Measurements from ENCODE around the gene DKK1. TPM values are rescaled to one million over a fixed set of nuclear protein-coding genes. Genes with fewer than 3 reads are reported as not detected.
"Not testable (repeated sequence)": the region's sequence is repeated elsewhere in the genome, so short reads cannot be mapped to it uniquely, and the experiment has no call there.

The DKK1 gene
- total RNA-seq, 4 donors from 2014 or later: 0.19 to 2.6 (median 0.59) TPM

DNA sequence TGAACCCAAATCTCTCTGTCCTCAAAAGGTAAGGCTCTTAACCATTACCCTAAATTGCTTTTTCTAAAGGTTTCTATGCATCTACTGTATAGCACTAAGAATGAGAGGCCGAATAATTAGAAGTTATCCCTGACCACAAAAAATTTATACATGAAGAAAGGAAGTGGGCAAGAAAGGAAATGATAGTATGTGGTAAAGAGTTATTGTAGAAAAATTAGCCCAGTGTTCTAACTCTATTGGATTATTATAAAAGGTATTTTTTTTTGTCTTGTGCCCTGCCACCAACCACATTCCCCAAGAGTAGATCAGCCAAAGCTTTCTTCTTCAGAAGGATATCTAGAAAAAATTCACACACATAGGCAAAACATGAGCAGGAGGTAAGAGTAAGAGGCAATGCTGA, 45.4 kb downstream of the DKK1 start:
- no peaks in the 10 kb centered on the region for H3K9me3 ChIP-seq
- no peak overlapping the region for H3K4me3 ChIP-seq
- H3K27ac ChIP-seq: no peak overlapping the region
- TF ChIP-seq, protein P1, sequence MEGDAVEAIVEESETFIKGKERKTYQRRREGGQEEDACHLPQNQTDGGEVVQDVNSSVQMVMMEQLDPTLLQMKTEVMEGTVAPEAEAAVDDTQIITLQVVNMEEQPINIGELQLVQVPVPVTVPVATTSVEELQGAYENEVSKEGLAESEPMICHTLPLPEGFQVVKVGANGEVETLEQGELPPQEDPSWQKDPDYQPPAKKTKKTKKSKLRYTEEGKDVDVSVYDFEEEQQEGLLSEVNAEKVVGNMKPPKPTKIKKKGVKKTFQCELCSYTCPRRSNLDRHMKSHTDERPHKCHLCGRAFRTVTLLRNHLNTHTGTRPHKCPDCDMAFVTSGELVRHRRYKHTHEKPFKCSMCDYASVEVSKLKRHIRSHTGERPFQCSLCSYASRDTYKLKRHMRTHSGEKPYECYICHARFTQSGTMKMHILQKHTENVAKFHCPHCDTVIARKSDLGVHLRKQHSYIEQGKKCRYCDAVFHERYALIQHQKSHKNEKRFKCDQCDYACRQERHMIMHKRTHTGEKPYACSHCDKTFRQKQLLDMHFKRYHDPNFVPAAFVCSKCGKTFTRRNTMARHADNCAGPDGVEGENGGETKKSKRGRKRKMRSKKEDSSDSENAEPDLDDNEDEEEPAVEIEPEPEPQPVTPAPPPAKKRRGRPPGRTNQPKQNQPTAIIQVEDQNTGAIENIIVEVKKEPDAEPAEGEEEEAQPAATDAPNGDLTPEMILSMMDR (IDR thresholded peaks at IDR 0.05): no peak
- TF ChIP-seq POLR2A (IDR thresholded peaks at IDR 0.05): no peak
- no peaks in the 10 kb centered on the region for H3K27me3 ChIP-seq
- DNase-seq: no peak
- H3K4me1 ChIP-seq: no peaks in the 10 kb centered on the region
- WGBS, 2 donors: 53 to 63% methylated on average over 1 of the region's 1 CpG
- intact Hi-C loops (cut with DNase I): no loop called here
- H3K36me3 ChIP-seq: no peaks in the 10 kb centered on the region

DNA sequence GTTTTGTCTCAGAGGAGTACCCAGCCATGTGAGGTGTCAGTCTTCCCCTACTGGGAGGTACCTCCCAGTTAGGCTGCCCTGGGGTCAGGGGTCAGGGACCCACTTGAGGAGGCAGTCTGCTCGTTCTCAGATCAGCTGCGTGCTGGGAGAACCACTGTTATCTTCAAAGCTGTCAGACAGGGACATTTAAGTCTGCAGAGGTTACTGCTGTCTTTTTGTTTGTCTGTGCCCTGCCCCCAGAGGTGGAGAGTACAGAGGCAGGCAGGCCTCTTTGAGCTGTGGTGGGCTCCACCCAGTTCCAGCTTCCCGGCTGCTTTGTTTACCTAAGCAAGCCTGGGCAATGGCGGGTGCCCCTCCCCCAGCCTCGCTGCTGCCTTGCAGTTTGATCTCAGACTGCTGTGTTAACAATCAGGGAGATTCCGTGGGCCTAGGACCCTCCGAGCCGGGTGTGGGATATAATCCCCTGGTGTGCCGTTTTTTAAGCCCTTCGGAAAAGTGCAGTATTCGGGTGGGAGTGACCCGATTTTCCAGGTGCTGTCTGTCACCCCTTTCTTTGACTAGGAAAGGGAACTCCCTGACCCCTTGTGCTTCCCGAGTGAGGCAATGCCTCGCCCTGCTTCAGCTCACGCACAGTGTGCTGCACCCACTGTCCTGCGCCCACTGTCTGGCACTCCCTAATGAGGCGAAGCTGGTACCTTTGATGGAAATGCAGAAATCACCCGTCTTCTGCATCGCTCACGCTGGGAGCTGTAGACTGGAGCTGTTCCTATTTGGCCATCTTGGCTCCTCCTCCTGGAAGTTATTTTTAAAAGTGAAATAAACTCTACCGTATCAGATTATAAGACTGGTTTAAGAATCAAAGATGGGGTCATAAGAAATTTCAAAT, 51.7 kb downstream of the DKK1 start:
- intact Hi-C loops (cut with DNase I); H3K4me3 ChIP-seq; H3K27me3 ChIP-seq; H3K4me1 ChIP-seq; DNase-seq; H3K9me3 ChIP-seq; H3K36me3 ChIP-seq; H3K27ac ChIP-seq: not testable (repeated sequence)
- 70 to 78% methylated on average over 8 to 18 of the region's 21 CpGs for WGBS, 2 donors
